PC-9 (cell line): Measurements from ENCODE around the gene TRAF4.

Source experiments
- CTCF ChIP-seq: fragments of 200-600 bp; sonication (generic); conservative IDR thresholded peaks from 2 replicates; pipeline ENCODE4 v1.6.1; 2017; ENCODE audit warnings: mixed run types, antibody characterized with exemption, mild to moderate bottlenecking, moderate library complexity
- EZH2 ChIP-seq: fragments of 200-600 bp; sonication (generic); IDR thresholded peaks from 2 replicates; pipeline ENCODE4 v1.8.0; 2017; ENCODE audit warnings: antibody characterized with exemption, low read depth

DNA sequence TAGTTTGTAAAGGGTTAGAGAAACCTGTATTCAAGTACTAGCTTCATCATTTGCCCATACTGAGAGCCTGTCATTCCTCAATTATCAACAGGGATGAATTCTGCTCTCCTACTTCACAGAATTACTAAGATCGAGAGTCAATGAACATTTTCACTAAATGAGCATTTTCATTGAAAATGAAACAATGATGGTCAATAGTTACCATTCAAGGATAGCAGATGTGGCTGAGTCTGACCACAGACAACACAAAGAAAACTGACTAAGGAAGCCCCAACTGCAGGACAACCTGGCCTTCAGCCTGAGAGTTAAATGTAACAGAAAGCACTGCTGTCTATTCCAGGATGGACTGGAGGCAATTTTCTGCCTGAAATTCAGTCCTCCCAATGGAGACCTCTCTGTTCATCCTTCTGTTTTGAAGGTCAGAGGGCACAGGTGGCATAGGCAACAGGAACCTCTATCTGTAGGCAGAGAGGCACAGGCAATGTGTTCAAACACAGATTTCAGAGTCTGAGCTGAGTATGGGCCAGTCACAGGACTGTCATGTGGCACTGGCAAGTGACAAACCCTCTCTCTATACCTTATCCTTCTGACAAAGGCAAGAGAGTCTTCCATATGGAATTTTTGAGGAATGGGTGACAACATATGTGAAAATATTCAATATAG is 19.5 kb downstream of the TRAF4 start:
- TF ChIP-seq CTCF (no peak), EZH2 (no peak)
